Measurements from ENCODE around the gene CCDC178.

- TF ChIP-seq CTCF (IDR thresholded peaks at IDR 0.05; ENCODE audit: extremely low read depth in 1 of 2, insufficient read depth in 1 of 2, low read depth in 1 of 2, low read length in 2 of 2): no peak
- TF ChIP-seq MAX (IDR thresholded peaks at IDR 0.05; ENCODE audit: insufficient read depth, insufficient read length): no peak
- no peak for TF ChIP-seq FOS (IDR thresholded peaks at IDR 0.05; ENCODE audit: borderline replicate concordance, insufficient read depth, low read length)
- TF ChIP-seq POLR2A (IDR thresholded peaks at IDR 0.05; ENCODE audit: low read depth, low read length): no peak
- no peak for TF ChIP-seq EZH2 (IDR thresholded peaks at IDR 0.05; ENCODE audit: borderline replicate concordance, low read depth, low read length, severe bottlenecking)
- TF ChIP-seq POLR2AphosphoS5 (IDR thresholded peaks at IDR 0.05; ENCODE audit: insufficient read depth, low read depth, low read length): no peak
These were observed 339.2 kb downstream of the CCDC178 start for GRCh38 chr18:33101316-33101715.
